GM15510 (cell line): ENCODE results near the gene LY6G5B.

Experiments
- POLR2A ChIP-seq: IDR thresholded peaks from 3 replicates; pipeline ENCODE4 v1.6.1; 2011; ENCODE audit warnings: borderline replicate concordance; ENCODE audit not compliant: insufficient read length; ENCODE audit errors: extremely low read depth

LY6G5B gene

DNA sequence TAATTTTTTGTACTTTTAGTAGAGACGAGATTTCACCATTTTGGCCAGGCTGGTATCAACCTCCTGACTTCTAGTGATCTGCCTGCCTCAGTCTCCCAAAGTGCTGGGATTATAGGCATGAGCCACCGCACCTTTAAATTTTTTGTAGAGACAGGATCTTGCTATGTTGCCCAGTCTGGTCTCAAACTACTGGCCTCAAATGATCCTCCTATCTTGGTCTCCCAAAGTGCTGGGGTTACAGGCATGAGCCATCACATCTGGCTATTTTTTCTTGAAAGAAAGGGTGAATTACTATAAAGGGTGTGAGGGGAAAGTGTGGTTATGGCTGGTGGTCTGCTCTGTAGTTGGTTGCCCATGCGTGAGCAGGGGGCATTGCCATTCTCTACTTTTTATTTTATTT, 38.4 kb downstream of the LY6G5B start:
- TF ChIP-seq POLR2A: no peak

- TF ChIP-seq POLR2A: no peak
Measured at GRCh38 chr6:31710523-31711219, 40.9 kb downstream of the LY6G5B start.

DNA sequence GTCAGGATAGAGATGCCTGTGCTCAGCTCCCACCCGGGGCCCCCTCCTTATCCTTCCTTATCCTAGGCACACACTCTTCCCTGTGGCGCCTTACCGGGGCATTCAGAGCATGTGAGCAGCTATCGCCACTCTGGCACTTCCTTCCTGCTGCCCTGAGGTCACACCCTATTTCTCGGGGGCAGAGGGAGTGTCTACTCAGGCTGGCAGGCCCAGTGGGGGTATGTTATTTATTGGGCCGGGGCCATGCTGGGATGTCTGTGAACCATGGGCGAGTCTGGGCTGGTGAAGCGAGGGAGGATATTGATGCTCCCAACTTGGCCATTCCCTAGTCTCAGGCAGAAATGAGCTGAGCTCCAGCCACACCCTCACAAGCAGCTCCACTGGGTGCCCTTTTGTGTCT, 41.5 kb downstream of the LY6G5B start:
- no peak for TF ChIP-seq POLR2A

- TF ChIP-seq POLR2A: no peak
Measured at GRCh38 chr6:31712296-31712695, 42.5 kb downstream of the LY6G5B start.

DNA sequence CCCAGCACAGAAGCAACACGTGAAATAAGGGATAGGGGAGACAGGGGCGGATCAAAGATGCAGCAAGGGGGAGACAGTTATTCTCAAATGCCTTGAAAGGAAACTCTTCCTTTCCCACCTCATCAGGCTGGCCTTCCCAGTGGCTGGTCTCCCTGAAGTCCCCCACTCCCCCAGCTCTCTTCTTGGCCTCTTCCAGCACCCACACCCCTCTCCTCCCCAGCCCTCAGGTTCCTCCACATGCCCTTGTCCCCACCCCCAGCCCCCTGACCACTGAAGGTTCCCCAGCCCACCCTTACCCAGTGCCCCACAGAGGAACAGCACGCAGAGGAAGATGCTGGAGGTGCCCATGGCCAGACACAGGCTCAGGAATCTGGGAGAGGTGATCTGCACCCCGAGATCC, 43.7 kb downstream of the LY6G5B start:
- no peak for TF ChIP-seq POLR2A

DNA sequence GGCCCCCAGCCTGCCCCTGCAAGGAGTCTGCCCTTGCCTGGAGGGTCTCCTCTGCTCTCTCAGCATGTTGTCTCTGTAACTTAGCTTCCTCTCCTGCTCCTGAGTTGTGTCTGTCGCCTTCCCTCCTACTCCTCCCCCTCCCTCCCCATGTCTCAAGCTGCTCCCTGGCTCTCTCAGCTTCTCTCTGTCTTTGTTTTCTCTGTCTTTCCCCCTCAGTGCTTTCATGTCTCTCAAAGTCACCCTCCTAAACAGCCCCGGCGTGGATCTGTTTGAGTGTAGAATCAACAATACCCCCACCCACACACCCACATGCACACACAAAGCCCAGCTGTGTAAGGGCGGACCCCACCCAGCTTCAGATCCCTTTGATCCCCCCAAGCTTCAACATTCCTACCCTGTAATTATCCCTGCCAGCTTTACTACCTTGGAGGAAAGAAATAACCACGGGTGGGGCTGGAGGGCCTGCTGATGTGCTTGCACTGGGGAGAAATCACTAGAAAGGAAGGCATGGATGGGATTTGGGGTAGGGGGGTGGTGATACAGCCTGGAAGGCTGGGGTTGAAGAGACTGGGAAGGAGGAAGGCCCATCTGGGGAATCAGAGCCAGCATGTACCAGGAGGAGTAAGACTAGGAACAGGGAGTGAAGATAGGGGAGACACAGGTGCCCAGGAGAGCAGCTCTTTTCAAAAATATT, 44.4 kb downstream of the LY6G5B start:
- no peak for TF ChIP-seq POLR2A

- TF ChIP-seq POLR2A: no peak
Measured at GRCh38 chr6:31715022-31715958, 45.5 kb downstream of the LY6G5B start, which contains the start of gene LY6G6D. Gene LY6G6D, plus strand, starts transcription at chr6:31715348. Its CDS starts 8 bp downstream, at chr6:31715356.

GRCh38 chr6:31717499-31718222, 47.9 kb downstream of the LY6G5B start:
- no peak for TF ChIP-seq POLR2A

GRCh38 chr6:31718265-31718664, 48.5 kb downstream of the LY6G5B start:
- TF ChIP-seq POLR2A: no peak

DNA sequence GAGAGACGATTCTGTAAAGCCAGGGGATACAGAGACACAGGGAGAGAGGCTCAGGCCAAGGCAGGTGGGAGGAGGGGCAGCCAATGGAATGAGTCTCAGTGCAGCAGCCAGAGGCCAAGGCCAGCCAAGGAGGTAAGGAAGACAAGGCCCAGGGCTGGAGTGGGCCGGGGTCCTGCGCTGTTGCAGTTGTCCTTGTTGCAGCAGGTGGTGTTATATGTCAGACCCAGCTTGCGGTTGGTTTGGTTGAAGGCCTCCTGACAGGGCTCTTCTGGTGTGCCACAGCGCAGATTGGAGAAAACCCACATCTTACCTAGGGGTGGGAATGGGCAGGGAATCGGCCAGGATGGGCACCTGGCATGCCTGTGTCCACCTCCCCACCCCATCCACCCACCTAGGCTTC, 49.2 kb downstream of the LY6G5B start:
- no peak for TF ChIP-seq POLR2A

DNA sequence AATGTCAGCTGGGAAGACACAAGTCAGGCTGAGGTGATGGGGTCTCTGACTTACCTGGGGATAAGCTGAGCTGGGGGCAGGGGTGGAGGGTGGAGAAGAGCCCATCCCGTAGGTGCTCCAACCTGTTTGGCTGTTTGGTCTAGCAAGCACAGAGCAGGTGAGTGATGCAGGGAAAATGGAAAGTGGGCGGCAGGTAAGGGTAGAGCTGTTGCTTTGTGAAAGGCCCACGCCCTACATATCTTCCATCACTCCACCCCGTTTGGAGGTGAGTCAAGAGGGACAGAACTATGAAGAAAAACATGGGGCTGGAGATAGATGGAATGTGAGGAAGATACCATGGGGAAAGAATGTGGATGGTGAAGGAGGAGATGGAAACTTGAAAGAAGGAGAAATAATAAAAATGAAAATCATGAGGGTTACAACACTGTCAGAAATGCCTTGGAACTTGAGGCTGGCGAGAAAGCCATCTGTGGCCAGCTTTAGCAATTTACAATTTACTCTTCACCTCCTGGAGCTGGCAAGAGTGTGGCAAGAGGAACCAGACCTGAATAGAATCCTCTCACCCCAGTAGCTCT, 50.5 kb downstream of the LY6G5B start:
- TF ChIP-seq POLR2A: no peak

- TF ChIP-seq POLR2A: no peak
Measured at GRCh38 chr6:31721351-31722020, 51.7 kb downstream of the LY6G5B start, which contains the start of gene LY6G6C. Gene LY6G6C, minus strand, starts transcription at chr6:31721746. Its CDS starts 67 bp downstream, at chr6:31721679.

GRCh38 chr6:31722173-31722572, 52.4 kb downstream of the LY6G5B start:
- TF ChIP-seq POLR2A: no peak
